Bronchial epithelial cell (primary cell): ENCODE measurements around the gene COX17. TPM values are rescaled to one million over a fixed set of nuclear protein-coding genes. Genes with fewer than 3 reads are reported as not detected.

ENCODE experiments used
- DNase-seq: peaks from one replicate; pipeline ENCODE4 v3.0.0-alpha.2; 2010; ENCODE audit warnings: low read depth
- FAIRE-seq: peaks from 2 replicates; lab custom pipeline; 2011; peaks lifted over from hg19 to GRCh38; lab: Jason Lieb, UNC
- H3K27me3 ChIP-seq: 2 replicates; pipeline ENCODE4 v1.5.1; 2011; ENCODE audit warnings: low read length; ENCODE audit not compliant: control insufficient read depth, insufficient read depth
- H3K36me3 ChIP-seq: 2 replicates; pipeline ENCODE4 v1.5.1; 2011; ENCODE audit warnings: low read length; ENCODE audit not compliant: control insufficient read depth, insufficient read depth
- H3K4me3 ChIP-seq: 2 replicates; pipeline ENCODE4 v1.5.1; 2011; ENCODE audit warnings: mild to moderate bottlenecking, low read depth, low read length, control low read depth
- CTCF ChIP-seq: IDR thresholded peaks from 2 replicates; pipeline ENCODE4 v1.5.1; 2011; ENCODE audit warnings: mild to moderate bottlenecking, moderate library complexity, low read length, control low read depth, inconsistent platforms; ENCODE audit not compliant: insufficient read depth, severe bottlenecking
- total RNA-seq: library from RNA; depleted of rRNA; stranded (reverse); fragments of >200 nt; gene quantifications from 2 replicates; pipeline ENCODE4 v1.2.1, GENCODE V29; 2014

COX17 gene
- total RNA-seq, 1 donor from 2014 or later: 10.0 TPM

- H3K27me3 ChIP-seq: no peaks in the 10 kb centered on the region
- FAIRE-seq (no peak), DNase-seq (no peak)
- peaks cover 10% of the 10 kb centered on the region for H3K36me3 ChIP-seq
- no peak overlapping the region for H3K4me3 ChIP-seq
- TF ChIP-seq CTCF: no peak
These were observed 7.2 kb downstream of the COX17 start for GRCh38 chr3:119669906-119670570.

- Histone ChIP-seq H3K27me3 (no peaks in the 10 kb centered on the region), H3K4me3 (no peak overlapping the region), H3K36me3 (peaks cover 1% of the 10 kb centered on the region)
- FAIRE-seq: no peak
- no peak for DNase-seq
- no peak for TF ChIP-seq CTCF
These were observed 11.1 kb downstream of the COX17 start for GRCh38 chr3:119665954-119666559.

- Histone ChIP-seq H3K36me3 (peaks cover 1% of the 10 kb centered on the region), H3K27me3 (no peaks in the 10 kb centered on the region), H3K4me3 (no peak overlapping the region)
- TF ChIP-seq CTCF: no peak
- DNase-seq (peak; percentile 82), FAIRE-seq (no peak)
These were observed 12.3 kb downstream of the COX17 start for GRCh38 chr3:119664850-119665379.

- peak; percentile 64 for DNase-seq
- Histone ChIP-seq H3K27me3 (no peaks in the 10 kb centered on the region), H3K4me3 (no peak overlapping the region), H3K36me3 (peaks cover 1% of the 10 kb centered on the region)
- no peak for TF ChIP-seq CTCF
- FAIRE-seq: no peak
These were observed 12.8 kb downstream of the COX17 start for GRCh38 chr3:119664370-119664769.

- Histone ChIP-seq H3K27me3 (no peaks in the 10 kb centered on the region), H3K36me3 (no peaks in the 10 kb centered on the region), H3K4me3 (no peak overlapping the region)
- FAIRE-seq (no peak), DNase-seq (peak; percentile 18)
- TF ChIP-seq CTCF: no peak
These were observed 13.3 kb downstream of the COX17 start for GRCh38 chr3:119663885-119664284.
